UCSD-AML1 (cell line): Measurements from ENCODE around the gene LEFTY1.

ENCODE experiments used
- DNase-seq: peaks from one replicate; lab custom pipeline; 2025; ENCODE audit not compliant: unreplicated experiment; lab: John Stamatoyannopoulos, UW

The LEFTY1 gene

DNA sequence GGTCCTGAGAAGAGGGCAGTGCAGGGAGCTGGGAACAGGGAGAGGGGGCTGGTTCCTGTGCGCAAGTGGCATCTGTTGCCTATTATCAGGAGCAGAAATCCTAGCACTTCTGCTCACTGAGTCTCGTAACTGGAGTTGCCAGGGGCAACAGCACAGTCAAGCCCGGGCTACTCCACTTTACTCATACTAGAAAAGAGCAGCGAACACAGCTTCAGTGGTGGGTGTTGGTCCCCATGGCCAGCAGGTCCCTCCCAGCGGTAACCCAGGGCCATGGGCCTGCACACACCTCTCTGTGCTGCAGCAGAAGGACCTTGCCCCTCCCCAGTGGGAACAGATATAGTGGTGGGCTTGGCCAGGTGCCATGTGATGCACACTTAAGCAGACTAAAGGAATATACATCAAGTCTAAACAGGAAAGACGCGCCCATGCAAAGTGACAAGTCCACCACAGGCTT lies 26.6 kb upstream of the LEFTY1 start:
- DNase-seq: no peak

DNA sequence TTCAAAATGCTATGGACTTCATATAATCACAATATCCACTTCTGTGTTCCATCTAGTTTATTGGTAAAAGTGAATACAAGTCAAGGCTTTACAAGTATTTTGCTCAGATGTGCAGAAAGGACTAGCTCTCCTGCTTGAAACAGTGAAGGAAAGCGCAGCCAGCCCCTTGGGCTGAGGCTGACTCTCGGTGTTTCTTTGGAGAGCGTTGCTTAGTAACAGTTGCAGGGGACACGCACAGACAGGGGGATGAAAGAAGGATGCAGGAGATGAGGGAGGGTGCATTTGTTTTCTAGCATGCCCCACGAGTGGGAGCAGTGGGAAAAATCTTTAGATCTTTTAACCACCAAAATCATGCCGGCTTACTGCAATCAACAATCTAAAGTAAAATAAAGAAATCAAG lies 26.0 kb upstream of the LEFTY1 start:
- no peak for DNase-seq

DNA sequence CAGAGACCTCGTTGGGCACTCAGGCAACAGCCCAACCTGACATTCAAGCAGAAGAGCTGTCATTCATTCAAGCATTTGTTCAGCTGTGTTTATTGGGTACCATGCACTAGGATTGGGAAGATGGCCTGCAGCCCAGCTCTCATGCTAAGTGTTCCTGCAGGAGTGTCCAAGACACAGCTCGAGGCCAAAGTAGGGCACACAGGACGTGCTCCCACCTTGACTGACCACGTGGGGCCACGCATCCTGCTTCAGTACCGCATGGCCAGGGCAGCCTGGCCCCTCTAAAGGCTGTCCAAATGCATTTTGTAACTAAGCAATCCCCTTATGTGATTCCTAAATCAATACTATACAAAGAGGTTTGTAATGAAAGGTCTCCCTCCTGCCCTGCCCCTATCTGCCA lies 25.4 kb upstream of the LEFTY1 start:
- no peak for DNase-seq

DNA sequence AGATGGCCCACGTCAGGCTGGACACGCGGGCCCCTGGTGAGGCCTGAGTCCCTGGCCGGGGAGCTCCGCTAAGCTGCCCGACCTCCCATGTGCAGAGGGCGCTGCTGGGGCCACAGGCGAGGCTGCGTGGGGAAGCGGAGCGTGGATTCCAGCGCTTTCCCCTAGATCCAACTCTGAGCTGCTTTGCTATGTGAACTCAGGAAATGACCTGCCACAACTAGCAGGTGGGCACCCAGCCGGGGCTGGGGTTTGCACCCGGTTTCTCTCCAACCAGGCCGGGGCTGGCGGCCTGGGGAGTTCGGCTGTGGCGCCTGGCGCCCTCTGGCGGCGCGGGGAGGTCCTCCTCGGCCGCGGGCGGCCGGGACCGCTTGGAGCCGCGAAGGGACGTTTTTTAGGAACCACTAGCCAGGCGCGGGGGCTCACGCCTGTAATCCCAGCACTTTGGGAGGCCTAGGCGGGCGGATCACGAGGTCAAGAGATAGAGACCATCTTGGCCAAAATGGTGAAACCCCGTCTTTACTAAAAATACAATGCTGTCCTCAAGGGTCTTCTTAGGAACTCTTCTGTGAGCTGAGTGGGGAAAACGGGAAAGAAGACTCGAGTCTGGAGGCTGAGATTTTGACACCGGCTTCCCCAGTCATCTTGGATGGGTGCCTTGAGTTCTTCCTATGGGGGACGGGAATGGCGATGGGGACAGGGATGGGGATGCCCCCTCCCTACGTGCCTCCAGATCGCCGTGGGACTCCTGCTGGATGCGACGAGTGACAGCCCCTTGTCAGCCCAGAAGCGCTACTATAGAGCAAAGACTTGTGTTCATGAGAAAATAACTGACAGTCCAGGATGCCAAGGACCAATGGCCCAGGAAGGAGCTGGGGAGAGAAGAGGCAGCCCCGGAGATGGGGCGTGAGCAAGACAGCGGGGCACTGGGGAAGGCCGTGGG lies 22.5 kb upstream of the LEFTY1 start:
- DNase-seq: no peak

DNA sequence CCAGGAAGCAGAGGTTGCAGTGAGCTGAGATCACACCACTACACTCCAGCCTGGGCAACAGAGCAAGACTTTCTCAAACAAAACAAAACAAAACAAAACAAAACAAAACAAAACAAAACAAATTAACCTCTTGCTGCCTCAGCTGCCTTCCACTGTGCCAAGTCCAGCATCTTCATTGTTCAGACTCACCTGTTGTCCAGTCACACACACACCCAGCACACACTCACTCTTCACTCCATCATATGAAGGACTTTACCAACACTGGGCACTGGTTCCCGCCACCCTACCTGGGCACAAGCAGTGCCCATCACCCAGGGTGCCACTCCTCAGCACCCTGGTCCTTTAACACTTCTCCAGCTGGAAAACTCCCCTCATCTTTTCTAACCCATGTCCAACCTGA lies 20.5 kb upstream of the LEFTY1 start:
- no peak for DNase-seq

DNA sequence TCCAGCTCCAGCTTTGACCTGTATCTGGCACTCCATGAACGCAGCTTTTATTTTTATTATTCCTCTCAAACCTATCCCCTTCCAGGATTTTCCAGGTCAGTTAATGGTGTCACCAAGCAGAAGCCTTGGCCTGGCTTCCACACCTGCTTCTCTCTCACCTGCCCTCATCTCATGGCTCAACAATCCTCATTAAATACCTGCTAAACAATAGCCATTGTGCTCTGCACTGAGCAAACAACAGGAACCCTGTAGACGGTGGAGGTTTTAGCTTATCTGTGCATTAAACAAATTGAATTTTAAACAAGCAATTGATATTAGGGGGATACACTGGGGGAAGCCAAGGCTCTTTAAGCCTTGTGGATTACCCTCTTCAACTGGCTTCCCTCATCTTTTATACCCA lies 19.8 kb upstream of the LEFTY1 start:
- no peak for DNase-seq

DNA sequence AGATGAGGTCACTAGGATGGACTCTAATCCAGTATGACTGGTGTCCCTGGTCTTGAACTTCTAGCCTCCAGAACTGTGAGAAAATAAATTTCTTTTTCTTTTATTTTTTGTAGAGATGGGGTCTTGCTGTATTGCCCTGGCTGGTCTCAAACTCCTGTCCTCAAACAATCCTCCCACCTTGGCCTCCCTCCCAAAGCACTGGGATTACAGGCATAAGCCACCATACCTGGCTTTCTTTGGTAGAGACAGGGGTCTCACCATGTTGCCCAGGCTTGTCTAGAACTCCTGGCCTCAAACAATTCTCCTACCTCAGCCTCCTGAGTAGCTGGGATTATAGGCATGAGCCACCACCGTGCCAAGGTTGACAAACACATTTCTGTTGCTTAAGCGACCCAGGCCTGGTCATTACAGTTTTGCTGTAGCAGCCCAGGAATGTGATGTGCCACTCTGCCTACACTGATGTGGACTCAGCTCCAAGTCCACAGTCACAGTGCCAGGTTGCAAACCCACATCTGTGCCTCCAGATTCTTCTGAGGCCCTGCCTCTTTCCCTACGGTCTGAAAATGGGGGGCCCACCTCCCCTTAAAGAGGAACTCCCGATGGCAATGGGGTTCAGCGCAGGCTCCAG lies 19.2 kb upstream of the LEFTY1 start:
- DNase-seq: no peak

DNA sequence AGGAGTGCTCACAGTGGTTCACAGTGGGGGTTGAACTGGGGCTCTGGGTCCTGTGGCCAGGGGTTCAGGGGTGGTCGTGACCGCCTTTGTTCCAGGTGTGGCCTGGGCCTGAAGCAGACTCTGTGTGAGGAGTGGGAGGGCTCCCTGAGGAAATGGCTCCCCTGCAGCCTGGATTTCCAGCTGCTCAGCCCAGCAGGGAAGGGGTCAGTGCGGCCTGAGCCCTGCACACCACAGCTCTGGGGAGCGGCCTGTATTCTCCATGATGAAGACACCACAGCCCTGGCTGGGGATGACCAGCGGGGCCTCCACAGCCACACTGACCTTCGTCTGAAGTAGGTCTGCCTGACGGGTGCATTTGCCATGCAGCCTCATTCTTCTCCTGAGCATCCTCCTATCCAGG lies 18.4 kb upstream of the LEFTY1 start:
- DNase-seq: no peak

DNA sequence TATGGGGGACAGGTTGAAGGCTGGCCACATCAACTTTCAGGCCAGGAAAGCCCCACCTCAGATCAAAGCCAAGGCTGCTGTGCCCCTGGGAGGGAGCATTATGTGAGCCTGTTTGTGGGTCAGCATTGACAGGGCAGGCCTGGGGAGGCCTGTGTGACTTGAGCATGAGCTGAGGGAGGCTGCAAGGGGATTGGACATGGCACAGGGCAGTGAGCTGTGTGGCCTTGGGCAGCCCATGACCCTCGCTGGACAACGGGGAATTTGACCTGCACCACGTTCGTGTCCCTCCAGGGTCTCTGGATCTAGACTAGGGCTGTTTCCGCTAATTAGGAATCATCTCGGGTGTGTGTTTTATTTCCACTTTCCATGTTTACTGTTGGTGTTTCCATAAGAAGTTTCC lies 17.5 kb upstream of the LEFTY1 start:
- DNase-seq: no peak

DNA sequence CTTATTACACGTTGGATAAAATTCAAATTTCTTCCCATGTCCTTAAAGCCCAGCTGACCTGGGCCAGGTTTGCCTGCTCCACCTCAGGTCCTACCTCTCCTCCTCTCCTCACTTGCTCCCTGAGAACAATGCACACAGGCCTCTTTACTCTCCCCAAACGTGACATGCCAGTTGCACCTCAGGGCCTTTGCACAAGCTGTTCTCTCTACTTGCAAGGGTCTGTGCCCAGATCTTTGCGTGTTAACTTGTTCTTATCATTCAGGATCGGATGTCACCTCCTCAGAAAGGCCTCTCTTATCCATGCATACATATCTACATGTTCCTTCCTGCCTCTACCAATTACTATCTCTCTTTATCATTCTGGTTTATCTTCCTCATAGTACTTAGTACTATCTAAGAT lies 14.7 kb upstream of the LEFTY1 start:
- no peak for DNase-seq

DNA sequence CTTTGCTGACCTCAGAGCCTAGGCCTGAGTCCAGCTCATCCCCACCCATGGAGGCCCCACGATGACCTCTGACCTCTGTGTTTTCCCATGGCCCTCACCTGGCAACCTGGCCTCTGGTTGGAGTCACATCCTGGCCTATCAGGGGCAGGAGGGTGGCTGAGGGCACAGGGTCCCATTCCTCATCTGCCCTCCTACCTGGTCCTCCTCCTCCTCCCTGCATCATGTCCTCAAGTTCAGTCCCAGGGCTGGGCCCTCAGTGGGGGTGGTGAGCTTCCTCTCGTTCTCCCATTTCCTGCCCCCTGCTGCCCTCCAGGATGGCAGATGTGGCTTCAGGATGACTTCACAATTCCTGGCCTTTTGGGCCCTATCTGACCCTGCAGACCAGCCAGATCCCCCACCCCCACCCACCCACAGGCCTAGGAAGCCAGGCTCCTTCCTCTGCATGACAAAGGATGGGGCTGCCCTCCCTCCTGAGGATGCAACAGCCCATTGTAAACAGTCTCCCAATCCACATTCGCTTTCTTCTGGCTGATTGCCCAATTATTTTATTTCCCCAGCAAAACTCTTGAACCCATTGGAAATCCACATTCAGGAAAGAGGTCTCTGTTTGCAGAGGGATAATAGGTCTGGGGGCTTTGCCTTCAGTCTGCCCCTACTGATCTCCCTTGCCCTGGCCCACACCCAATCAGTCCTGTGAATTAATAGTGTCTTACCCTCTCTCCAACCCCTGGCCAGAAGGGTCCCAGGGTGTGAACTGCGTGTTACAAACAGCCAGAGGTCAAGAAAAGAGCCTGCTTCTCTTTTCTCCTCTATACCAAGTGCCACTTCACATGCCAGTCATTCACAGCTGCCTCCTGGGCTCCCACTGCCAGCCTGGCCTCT lies 10.3 kb upstream of the LEFTY1 start:
- peak; percentile 67 for DNase-seq

DNA sequence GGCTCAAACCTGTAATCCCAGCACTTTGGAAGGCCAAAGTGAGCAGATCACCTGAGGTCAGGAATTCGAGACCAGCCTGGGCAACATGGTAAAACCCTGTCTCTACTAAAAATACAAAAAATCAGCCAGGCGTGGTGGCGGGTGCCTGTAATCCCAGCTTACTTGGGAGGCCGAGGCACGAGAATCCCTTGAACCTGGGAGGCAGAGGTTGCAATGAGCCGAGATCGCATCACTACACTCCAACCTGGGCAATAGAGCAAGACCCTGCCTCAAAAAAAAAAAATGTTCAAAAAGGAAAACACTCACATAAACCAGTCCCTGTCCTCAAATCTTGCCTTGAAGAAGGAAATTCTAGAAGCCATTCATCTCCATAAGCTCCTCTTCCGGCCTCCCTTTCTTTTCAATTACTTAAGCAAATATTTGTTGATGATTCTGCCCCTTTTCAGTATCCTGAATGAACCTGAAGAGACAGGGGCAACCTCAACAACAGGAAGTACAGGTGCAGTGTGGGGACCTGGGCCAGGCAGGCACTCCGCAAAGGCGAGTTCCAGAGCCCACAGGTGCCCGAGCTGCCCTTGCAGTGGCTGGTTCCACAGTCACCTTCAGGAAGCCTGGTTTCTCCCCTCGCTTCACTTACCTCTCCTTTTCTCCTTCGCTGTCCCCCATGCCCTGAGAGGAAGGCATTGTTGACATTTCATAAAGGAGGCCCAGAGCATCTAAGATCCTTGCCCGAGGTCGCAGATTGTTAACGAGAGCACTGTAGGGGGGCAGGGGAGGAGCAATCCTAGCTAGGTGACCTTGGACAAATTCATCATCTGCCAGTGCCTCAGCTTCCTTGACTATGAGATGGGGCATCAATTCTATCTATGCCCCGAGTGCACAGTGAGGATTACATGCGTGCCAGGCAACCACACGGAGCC lies 8.9 kb upstream of the LEFTY1 start:
- no peak for DNase-seq

DNA sequence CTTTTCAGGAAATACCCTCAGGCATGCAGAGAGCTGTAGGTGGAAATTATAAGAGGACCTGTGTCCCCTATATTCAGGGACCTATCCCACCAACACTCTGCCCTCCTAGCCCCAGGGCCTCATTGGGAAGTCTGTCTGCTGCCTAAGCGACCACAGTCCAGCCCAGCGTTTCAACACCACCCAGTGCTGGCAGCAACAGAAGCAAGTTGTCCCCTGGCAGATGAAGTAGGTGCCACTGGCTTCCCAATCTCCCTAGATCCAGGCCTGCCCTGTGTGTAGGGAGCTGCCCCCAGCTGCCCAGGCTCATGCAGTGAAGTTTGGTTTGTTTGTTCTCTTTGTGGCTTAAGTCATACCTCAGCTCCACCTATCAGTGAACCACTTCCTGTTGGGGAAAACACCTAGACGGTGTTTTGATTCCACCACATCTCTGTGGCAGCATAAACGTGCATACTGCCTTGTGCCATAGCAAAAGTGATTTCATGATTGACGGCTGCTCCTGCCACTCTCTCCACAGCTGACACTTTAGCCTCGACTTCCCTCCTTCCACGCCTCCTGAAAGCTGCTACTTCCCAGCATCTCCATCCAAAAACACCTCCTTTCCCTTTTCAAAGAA lies 8.1 kb upstream of the LEFTY1 start:
- peak; percentile 27 for DNase-seq

DNA sequence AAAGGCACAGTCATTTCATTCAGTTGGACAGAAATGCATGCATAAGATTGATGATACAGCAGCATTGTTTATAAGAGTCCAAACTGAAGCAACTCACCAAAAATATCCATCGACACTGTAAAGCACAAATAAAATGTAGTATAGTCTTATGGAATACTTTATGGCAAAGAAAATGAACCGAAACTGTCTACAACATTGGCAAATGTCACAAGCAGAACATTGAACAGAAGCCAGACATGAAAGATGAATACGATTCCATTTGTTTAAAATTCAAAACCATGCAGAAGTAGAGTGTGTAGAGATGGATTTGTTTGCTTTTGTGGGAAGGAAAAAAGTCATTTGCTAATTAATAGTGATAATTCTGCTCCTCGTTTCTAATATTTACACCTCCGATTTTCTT lies 7.5 kb upstream of the LEFTY1 start:
- DNase-seq: no peak

DNA sequence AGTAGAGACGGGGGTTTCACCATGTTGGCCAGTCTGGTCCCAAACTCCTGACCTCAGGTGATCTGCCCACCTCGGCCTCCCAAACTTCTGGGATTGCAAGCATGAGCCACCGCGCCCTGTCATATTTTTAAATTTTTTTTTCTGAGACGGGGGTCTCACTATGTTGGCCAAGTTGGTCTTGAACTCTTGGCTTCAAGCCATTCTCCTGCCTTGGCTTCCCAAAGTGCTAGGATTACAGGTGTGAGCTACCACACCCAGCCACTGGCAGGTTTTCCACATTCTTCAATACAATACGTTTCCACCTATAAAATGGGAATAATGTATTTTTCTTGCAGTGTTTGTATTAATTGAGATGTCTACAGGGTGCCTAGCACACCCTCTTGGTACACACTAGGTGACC lies 3.4 kb upstream of the LEFTY1 start:
- no peak for DNase-seq

DNA sequence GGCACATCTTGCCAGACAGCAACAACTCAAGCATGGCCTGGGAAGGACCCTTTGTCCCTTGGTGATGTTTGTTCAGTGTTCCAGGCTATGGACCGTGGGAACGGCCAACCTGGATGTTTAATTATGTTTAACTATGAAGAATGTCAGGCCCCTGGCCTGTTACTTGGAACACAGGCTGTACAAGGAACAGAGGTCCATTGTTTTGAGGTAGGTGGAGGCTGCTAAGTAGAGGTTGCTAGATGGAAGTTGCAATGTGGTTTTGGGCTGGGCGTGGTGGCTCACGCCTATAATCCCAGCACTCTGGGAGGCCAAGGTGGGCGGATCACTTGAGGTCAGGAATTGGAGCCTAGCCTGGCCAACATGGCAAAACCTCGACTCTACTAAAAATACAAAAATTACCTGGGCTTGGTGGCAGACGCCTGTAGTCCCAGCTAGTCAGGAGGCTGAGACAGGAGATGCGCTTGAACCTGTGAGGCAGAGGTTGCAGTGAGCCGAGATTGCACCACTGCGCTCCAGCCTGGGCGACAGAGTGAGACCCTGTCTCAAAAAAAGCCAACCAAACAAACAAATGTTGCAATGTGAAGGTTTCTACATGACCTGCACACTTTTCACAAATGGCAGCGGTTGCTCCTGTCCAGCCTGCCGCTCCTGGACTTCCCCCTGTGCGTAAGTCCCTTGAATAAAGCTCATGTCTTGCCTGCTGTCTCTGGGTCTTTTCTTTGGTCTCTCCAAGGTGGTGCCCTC lies 2.5 kb upstream of the LEFTY1 start:
- no peak for DNase-seq

DNA sequence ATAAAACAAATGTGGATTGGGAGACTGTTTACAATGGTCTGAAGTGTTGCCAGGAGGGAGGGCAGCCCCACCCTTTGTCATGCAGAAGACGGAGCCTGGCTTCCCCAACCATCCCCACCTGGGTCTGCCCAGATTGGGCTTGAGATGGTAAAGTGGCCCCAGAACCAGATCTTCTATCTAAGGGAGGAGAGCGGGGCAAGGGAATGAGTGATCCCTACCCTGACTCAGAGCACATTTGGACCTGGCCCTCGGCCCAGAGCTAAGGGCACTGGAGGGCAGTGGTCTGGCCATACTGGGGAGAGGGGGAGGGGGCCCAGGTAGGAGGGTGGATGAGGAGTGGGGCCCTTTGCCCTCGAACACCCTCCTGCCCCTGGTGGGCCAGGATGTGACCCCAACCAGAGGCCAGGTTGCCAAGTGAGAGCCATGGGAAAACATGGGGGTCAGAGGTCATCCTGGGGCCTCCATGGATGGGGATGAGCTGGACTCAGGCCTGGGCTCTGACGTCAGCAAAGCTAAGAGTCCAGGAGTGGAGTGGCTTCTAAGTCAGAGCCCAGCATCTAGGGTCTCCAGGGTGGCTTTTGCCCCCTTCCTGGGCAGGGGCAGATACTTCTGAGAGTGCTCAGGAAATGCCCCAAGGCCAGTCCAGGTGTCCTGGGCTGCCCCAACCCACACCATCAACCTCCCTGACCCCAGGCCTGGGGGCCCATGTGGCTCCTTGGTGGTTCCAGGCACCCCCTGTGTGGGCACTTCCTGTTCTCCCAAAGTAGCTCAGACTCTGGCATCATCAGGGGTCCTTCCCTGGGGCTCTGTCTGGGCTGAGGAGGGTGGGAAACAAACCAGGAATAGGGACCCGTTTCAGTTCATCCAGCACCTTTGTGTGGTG lies 1.6 kb upstream of the LEFTY1 start:
- DNase-seq: no peak

DNA sequence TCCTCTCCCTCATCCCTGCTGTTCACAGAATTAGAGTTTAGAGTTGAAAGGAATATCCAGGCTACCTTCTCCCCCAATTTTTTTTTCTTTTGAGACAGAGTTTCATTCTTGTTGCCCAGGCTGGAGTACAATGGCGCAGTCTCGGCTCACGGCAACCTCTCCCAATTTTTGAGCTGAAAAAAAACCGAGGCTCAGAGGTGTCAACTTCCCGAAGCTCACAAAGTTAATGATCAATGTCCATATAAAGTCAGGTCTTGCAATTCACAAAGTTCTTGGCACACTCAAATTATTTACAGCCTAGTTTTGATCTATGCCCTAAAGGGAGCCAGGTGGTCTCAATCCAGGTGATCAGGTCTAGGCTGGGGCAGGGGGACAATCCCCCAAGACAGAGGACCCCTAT lies 797 bp upstream of the LEFTY1 start:
- no peak for DNase-seq
